ENCODE measurements around the gene RTL9. TPM values are rescaled to one million over a fixed set of nuclear protein-coding genes. Genes with fewer than 3 reads are reported as not detected.

The RTL9 gene
- total and polyA plus RNA-seq, 9 donors, result 0.80 to 2.2 (median 1.6) TPM

DNA sequence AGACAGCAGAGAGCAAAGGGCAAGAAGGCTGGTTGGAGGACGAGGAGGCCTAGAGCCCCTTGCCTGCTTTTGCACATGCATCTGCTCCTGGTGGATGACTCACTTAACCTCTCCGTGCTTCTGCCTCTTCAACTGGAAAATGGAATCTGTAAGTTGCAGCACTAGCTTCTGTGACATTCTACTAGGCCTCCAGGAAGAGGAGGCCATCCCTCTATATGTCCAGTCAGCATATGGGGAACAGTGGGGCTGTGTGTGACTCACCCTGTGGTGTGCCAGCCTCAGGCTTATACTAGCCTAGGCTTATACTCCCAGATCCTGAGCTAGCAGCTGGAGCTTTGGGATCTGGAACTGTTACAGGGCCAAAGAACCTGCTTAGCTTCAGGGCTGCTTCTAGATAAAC lies 36.0 kb downstream of the RTL9 start:
- no peak for DNase-seq
- 88% methylated on average over 1 of the region's 2 CpGs for WGBS (ENCODE audit: insufficient coverage)
- Histone ChIP-seq H3K4me1 (ENCODE audit: control insufficient read depth, insufficient read depth, low read length) (no peaks in the 10 kb centered on the region), H3K27me3 (ENCODE audit: control insufficient read depth, insufficient read depth, low read length) (peaks cover 30% of the 10 kb centered on the region), H3K36me3 (ENCODE audit: control insufficient read depth, insufficient read depth, low read length) (no peaks in the 10 kb centered on the region), H3K4me3 (ENCODE audit: low read length) (no peak overlapping the region), H3K9me3 (replicated peaks; ENCODE audit: control insufficient read depth, low read depth, low read length) (no peaks in the 10 kb centered on the region), H3K27ac (ENCODE audit: low read length) (no peak overlapping the region)

GRCh38 chrX:110395877-110396276 lies 37.2 kb downstream of the RTL9 start:
- Histone ChIP-seq H3K36me3 (ENCODE audit: control insufficient read depth, insufficient read depth, low read length) (no peaks in the 10 kb centered on the region), H3K27ac (ENCODE audit: low read length) (no peak overlapping the region), H3K27me3 (ENCODE audit: control insufficient read depth, insufficient read depth, low read length) (peaks cover 30% of the 10 kb centered on the region), H3K4me3 (ENCODE audit: low read length) (no peak overlapping the region), H3K4me1 (ENCODE audit: control insufficient read depth, insufficient read depth, low read length) (no peaks in the 10 kb centered on the region), H3K9me3 (replicated peaks; ENCODE audit: control insufficient read depth, low read depth, low read length) (no peaks in the 10 kb centered on the region)
- WGBS (ENCODE audit: insufficient coverage), result no CpG with 5 or more reads among the region's 1 CpG
- no peak for DNase-seq

GRCh38 chrX:110396735-110397134 lies 38.1 kb downstream of the RTL9 start:
- Histone ChIP-seq H3K9me3 (replicated peaks; ENCODE audit: control insufficient read depth, low read depth, low read length) (no peaks in the 10 kb centered on the region), H3K4me3 (ENCODE audit: low read length) (no peak overlapping the region), H3K27me3 (ENCODE audit: control insufficient read depth, insufficient read depth, low read length) (peaks cover 36% of the 10 kb centered on the region), H3K27ac (ENCODE audit: low read length) (no peak overlapping the region), H3K4me1 (ENCODE audit: control insufficient read depth, insufficient read depth, low read length) (no peaks in the 10 kb centered on the region), H3K36me3 (ENCODE audit: control insufficient read depth, insufficient read depth, low read length) (no peaks in the 10 kb centered on the region)
- no peak for DNase-seq
- 69% methylated on average over 4 of the region's 4 CpGs for WGBS (ENCODE audit: insufficient coverage)

DNA sequence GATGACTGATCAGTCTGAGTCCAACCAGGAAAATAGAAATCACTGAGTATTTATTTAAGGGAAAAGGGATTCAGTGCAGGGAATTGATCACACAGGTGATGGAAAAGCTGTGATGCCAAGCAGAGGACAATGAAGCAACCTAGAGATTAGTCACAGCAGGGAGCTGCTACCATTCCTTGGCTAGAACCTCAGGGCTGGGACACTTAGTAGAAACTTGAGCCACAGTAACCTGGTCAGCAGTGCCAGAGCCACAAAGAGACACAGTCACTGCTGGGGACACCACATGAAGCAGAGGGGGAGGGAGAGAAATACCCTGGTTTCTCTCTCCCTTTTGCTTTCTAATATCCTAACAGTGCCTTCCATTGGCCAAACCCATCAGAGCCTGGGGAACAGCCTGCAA lies 38.7 kb downstream of the RTL9 start:
- H3K4me3 ChIP-seq (ENCODE audit: low read length), result no peak overlapping the region
- H3K36me3 ChIP-seq (ENCODE audit: control insufficient read depth, insufficient read depth, low read length), result no peaks in the 10 kb centered on the region
- H3K27ac ChIP-seq (ENCODE audit: low read length), result no peak overlapping the region
- DNase-seq, result no peak
- H3K9me3 ChIP-seq (replicated peaks; ENCODE audit: control insufficient read depth, low read depth, low read length), result no peaks in the 10 kb centered on the region
- peaks cover 2% of the 10 kb centered on the region for H3K4me1 ChIP-seq (ENCODE audit: control insufficient read depth, insufficient read depth, low read length)
- peaks cover 40% of the 10 kb centered on the region for H3K27me3 ChIP-seq (ENCODE audit: control insufficient read depth, insufficient read depth, low read length)

- Histone ChIP-seq H3K27me3 (ENCODE audit: control insufficient read depth, insufficient read depth, low read length) (peaks cover 42% of the 10 kb centered on the region), H3K4me1 (ENCODE audit: control insufficient read depth, insufficient read depth, low read length) (peaks cover 7% of the 10 kb centered on the region), H3K4me3 (ENCODE audit: low read length) (no peak overlapping the region), H3K27ac (ENCODE audit: low read length) (no peak overlapping the region), H3K36me3 (ENCODE audit: control insufficient read depth, insufficient read depth, low read length) (no peaks in the 10 kb centered on the region), H3K9me3 (replicated peaks; ENCODE audit: control insufficient read depth, low read depth, low read length) (no peaks in the 10 kb centered on the region)
- 38% methylated on average over 2 of the region's 6 CpGs for WGBS (ENCODE audit: insufficient coverage)
- DNase-seq, result no peak
Observed at GRCh38 chrX:110397904-110398303, 39.3 kb downstream of the RTL9 start.

DNA sequence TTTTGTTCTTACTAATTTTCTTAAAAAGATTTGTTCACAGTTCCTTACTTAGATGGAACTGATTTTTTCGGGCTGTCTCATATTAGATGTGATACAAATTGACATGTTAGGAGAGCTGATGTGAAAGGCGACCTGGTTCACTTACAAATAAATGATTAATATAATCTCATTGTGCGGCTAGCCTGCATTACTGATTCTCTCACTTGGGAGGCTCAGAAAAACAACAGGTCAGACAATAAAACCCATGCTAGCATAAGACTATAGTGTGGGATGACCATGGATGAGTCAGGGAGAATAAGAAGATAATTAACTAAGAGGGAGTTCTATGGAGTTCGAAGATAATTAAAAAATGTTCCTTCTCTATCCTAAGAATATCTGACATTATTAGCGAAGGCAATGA lies 40.8 kb downstream of the RTL9 start:
- no CpG with 5 or more reads among the region's 5 CpGs for WGBS (ENCODE audit: insufficient coverage)
- DNase-seq, result no peak
- no peaks in the 10 kb centered on the region for H3K36me3 ChIP-seq (ENCODE audit: control insufficient read depth, insufficient read depth, low read length)
- no peaks in the 10 kb centered on the region for H3K9me3 ChIP-seq (replicated peaks; ENCODE audit: control insufficient read depth, low read depth, low read length)
- peaks cover 41% of the 10 kb centered on the region for H3K27me3 ChIP-seq (ENCODE audit: control insufficient read depth, insufficient read depth, low read length)
- H3K4me3 ChIP-seq (ENCODE audit: low read length), result no peak overlapping the region
- peaks cover 9% of the 10 kb centered on the region for H3K4me1 ChIP-seq (ENCODE audit: control insufficient read depth, insufficient read depth, low read length)
- H3K27ac ChIP-seq (ENCODE audit: low read length), result no peak overlapping the region

- no peak overlapping the region for H3K4me3 ChIP-seq (ENCODE audit: low read length)
- no peak overlapping the region for H3K27ac ChIP-seq (ENCODE audit: low read length)
- no CpG with 5 or more reads among the region's 3 CpGs for WGBS (ENCODE audit: insufficient coverage)
- DNase-seq, result no peak
- H3K27me3 ChIP-seq (ENCODE audit: control insufficient read depth, insufficient read depth, low read length), result peaks cover 36% of the 10 kb centered on the region
- H3K4me1 ChIP-seq (ENCODE audit: control insufficient read depth, insufficient read depth, low read length), result peaks cover 9% of the 10 kb centered on the region
- H3K9me3 ChIP-seq (replicated peaks; ENCODE audit: control insufficient read depth, low read depth, low read length), result no peaks in the 10 kb centered on the region
- no peaks in the 10 kb centered on the region for H3K36me3 ChIP-seq (ENCODE audit: control insufficient read depth, insufficient read depth, low read length)
Observed at GRCh38 chrX:110399966-110400365, 41.3 kb downstream of the RTL9 start.

GRCh38 chrX:110401135-110401534 lies 42.5 kb downstream of the RTL9 start:
- Histone ChIP-seq H3K36me3 (ENCODE audit: control insufficient read depth, insufficient read depth, low read length) (no peaks in the 10 kb centered on the region), H3K27me3 (ENCODE audit: control insufficient read depth, insufficient read depth, low read length) (peaks cover 31% of the 10 kb centered on the region), H3K27ac (ENCODE audit: low read length) (no peak overlapping the region), H3K4me1 (ENCODE audit: control insufficient read depth, insufficient read depth, low read length) (peaks cover 9% of the 10 kb centered on the region), H3K9me3 (replicated peaks; ENCODE audit: control insufficient read depth, low read depth, low read length) (no peaks in the 10 kb centered on the region), H3K4me3 (ENCODE audit: low read length) (no peak overlapping the region)
- no peak for DNase-seq
- WGBS (ENCODE audit: insufficient coverage), result 50% methylated on average over 1 of the region's 3 CpGs

DNA sequence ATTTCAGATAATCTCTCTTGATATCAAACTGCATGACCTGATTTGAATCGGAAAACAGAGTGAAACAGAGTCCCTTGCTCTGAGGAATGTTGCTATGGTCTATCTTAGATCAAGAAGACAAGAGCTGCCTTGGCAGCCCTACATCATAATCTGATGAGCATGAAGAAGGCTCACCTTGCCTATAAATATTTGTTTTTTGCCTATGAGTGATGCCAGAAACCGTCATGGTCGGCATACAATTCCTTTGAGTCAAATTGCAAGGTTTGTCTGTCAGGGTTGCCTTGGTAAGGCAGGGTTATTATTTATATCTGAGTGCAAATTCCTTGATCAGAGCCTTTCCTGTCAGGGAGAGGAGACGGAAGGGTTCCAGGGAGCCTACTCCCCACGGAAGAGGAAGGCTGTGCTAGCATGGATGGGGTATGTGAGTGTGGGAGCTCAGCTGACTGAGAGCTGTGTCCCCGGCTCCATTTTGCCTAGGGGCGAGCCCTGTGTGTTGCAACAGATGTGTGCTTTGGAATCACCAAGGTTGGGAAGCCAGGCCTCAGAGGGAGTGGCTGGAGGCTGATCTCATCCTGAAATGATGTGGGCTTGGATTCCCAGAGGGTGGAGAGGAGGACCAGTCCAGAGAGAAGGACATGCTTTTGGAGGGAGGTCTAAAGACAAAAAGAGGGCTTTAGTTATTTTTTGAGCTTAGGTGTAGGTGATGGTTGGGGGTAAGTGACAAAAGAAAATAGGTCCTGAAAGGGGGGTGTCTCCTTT lies 43.6 kb downstream of the RTL9 start:
- peak; percentile 57 for DNase-seq
- Histone ChIP-seq H3K36me3 (ENCODE audit: control insufficient read depth, insufficient read depth, low read length) (no peaks in the 10 kb centered on the region), H3K4me1 (ENCODE audit: control insufficient read depth, insufficient read depth, low read length) (peaks cover 9% of the 10 kb centered on the region), H3K27ac (ENCODE audit: low read length) (no peak overlapping the region), H3K4me3 (ENCODE audit: low read length) (no peak overlapping the region), H3K9me3 (replicated peaks; ENCODE audit: control insufficient read depth, low read depth, low read length) (no peaks in the 10 kb centered on the region), H3K27me3 (ENCODE audit: control insufficient read depth, insufficient read depth, low read length) (peaks cover 27% of the 10 kb centered on the region)
- 54% methylated on average over 7 of the region's 7 CpGs for WGBS (ENCODE audit: insufficient coverage)

GRCh38 chrX:110402850-110403221 lies 44.2 kb downstream of the RTL9 start:
- no peaks in the 10 kb centered on the region for H3K36me3 ChIP-seq (ENCODE audit: control insufficient read depth, insufficient read depth, low read length)
- no peaks in the 10 kb centered on the region for H3K9me3 ChIP-seq (replicated peaks; ENCODE audit: control insufficient read depth, low read depth, low read length)
- whole genome bisulfite sequencing (ENCODE audit: insufficient coverage), result no CpG with 5 or more reads among the region's 1 CpG
- peaks cover 26% of the 10 kb centered on the region for H3K27me3 ChIP-seq (ENCODE audit: control insufficient read depth, insufficient read depth, low read length)
- DNase-seq, result no peak
- no peak overlapping the region for H3K4me3 ChIP-seq (ENCODE audit: low read length)
- H3K27ac ChIP-seq (ENCODE audit: low read length), result no peak overlapping the region
- H3K4me1 ChIP-seq (ENCODE audit: control insufficient read depth, insufficient read depth, low read length), result peaks cover 9% of the 10 kb centered on the region
